Thyroid gland (tissue), 4 donors: ENCODE measurements around the gene ADAMTS12. TPM values are rescaled to one million over a fixed set of nuclear protein-coding genes. Genes with fewer than 3 reads are reported as not detected.

Source experiments
- DNase-seq, 2 donors: peaks; one replicate each; pipeline ENCODE4 v3.0.0-alpha.2; 2019
- H3K27ac ChIP-seq, 3 donors: fragments of 200-600 bp; sonication (generic); 1 replicate in 2 of 3; 2 replicates in 1 of 3; pipeline ENCODE4 v1.5.1; 2016 to 2019; ENCODE audit warnings: mild to moderate bottlenecking in 1 of 3, moderate library complexity in 1 of 3
- H3K27me3 ChIP-seq: fragments of 200-600 bp; sonication (generic); one replicate; pipeline ENCODE4 v1.5.1; 2019
- H3K36me3 ChIP-seq, 2 donors: fragments of 200-600 bp; sonication (generic); one replicate each; pipeline ENCODE4 v1.5.1; 2016 to 2019
- H3K4me1 ChIP-seq, 2 donors: fragments of 200-600 bp; sonication (generic); one replicate each; pipeline ENCODE4 v1.5.1; 2017 to 2019
- H3K4me3 ChIP-seq, 3 donors: fragments of 200-600 bp; sonication (generic); replicated peaks in 1 of 3; 1 replicate in 2 of 3; 2 replicates in 1 of 3; pipeline ENCODE4 v1.5.1; 2016; ENCODE audit warnings: mild to moderate bottlenecking in 1 of 3
- H3K9me3 ChIP-seq: fragments of 200-600 bp; sonication (generic); one replicate; pipeline ENCODE4 v1.5.1; 2017
- CTCF ChIP-seq, 6 experiments: fragments of 200-600 bp in 3 of 6; fragments of 450-650 bp in 3 of 6; sonication (generic) in 3 of 6; IDR thresholded peaks; one replicate each; pipeline ENCODE4 v1.5.1; 2016 to 2019; ENCODE audit warnings: antibody characterized with exemption in 6 of 6, mild to moderate bottlenecking in 2 of 6, inconsistent platforms in 1 of 6, moderate library complexity in 1 of 6
- POLR2A ChIP-seq, 2 donors: fragments of 450-650 bp; IDR thresholded peaks; one replicate each; pipeline ENCODE4 v1.6.1; 2017; ENCODE audit warnings: antibody characterized with exemption in 2 of 2, mild to moderate bottlenecking in 2 of 2, moderate library complexity in 1 of 2
- WGBS, 2 donors: methylation state at CpG; one replicate each; pipeline ENCODE4 v1.1.5; 2017; 5-methylcytosine and 5-hydroxymethylcytosine counted together
- intact Hi-C: fragments of 100-400 bp; cut with DNase I; formaldehyde crosslinking; loops from one replicate; pipeline ENCODE4 v1.15.1; 2023
- total RNA-seq, 4 donors: library from RNA; depleted of rRNA; stranded (reverse); fragments of >200 nt; gene quantifications; one replicate each; pipeline ENCODE4 v1.2.3, GENCODE V29; 2016

ADAMTS12 gene
- total RNA-seq, 4 donors from 2014 or later = 1.3 to 5.8 (median 2.3) TPM

- intact Hi-C loops = no loop called here
- Histone ChIP-seq H3K4me1 (no peaks in the 10 kb centered on the region), H3K27ac (no peak overlapping the region), H3K4me3 (no peak overlapping the region), H3K36me3 (no peaks in the 10 kb centered on the region), H3K9me3 (no peaks in the 10 kb centered on the region), H3K27me3 (no peaks in the 10 kb centered on the region)
- no peak for TF ChIP-seq POLR2A (IDR thresholded peaks at IDR 0.05)
- TF ChIP-seq CTCF (IDR thresholded peaks at IDR 0.05) = no peak
- DNase-seq = no peak
- 83 to 91% methylated on average over 1 of the region's 1 CpG for WGBS, 2 donors
Measured at GRCh38 chr5:33829430-33829829, 62.4 kb downstream of the ADAMTS12 start.

- no peak for DNase-seq
- Histone ChIP-seq H3K9me3 (no peaks in the 10 kb centered on the region), H3K27me3 (no peaks in the 10 kb centered on the region), H3K27ac (no peak overlapping the region), H3K36me3 (no peaks in the 10 kb centered on the region), H3K4me1 (no peaks in the 10 kb centered on the region), H3K4me3 (no peak overlapping the region)
- intact Hi-C loops = no loop called here
- no peak for TF ChIP-seq CTCF (IDR thresholded peaks at IDR 0.05)
- TF ChIP-seq POLR2A (IDR thresholded peaks at IDR 0.05) = no peak
- 82 to 83% methylated on average over 7 of the region's 7 CpGs for WGBS, 2 donors
Measured at GRCh38 chr5:33828626-33829308, 63.0 kb downstream of the ADAMTS12 start.

- no peak for DNase-seq
- H3K27ac ChIP-seq = no peak overlapping the region
- intact Hi-C loops = no loop called here
- H3K4me3 ChIP-seq = no peak overlapping the region
- WGBS, 2 donors = 82 to 90% methylated on average over 1 of the region's 1 CpG
- H3K4me1 ChIP-seq = no peaks in the 10 kb centered on the region
- H3K27me3 ChIP-seq = no peaks in the 10 kb centered on the region
- H3K9me3 ChIP-seq = no peaks in the 10 kb centered on the region
- TF ChIP-seq CTCF (IDR thresholded peaks at IDR 0.05) (no peak), POLR2A (IDR thresholded peaks at IDR 0.05) (no peak)
- no peaks in the 10 kb centered on the region for H3K36me3 ChIP-seq
Measured at GRCh38 chr5:33827885-33828284, 63.9 kb downstream of the ADAMTS12 start.

- Histone ChIP-seq H3K4me3 (no peak overlapping the region), H3K36me3 (no peaks in the 10 kb centered on the region), H3K27ac (no peak overlapping the region), H3K9me3 (no peaks in the 10 kb centered on the region), H3K4me1 (no peaks in the 10 kb centered on the region), H3K27me3 (no peaks in the 10 kb centered on the region)
- DNase-seq = no peak
- WGBS, 2 donors = 86 to 87% methylated on average over 7 of the region's 7 CpGs
- intact Hi-C loops = no loop called here
- TF ChIP-seq CTCF (IDR thresholded peaks at IDR 0.05) = no peak
- no peak for TF ChIP-seq POLR2A (IDR thresholded peaks at IDR 0.05)
Measured at GRCh38 chr5:33827018-33827707, 64.6 kb downstream of the ADAMTS12 start.

- no peaks in the 10 kb centered on the region for H3K9me3 ChIP-seq
- DNase-seq = no peak
- no peaks in the 10 kb centered on the region for H3K27me3 ChIP-seq
- 69 to 71% methylated on average over 4 of the region's 4 CpGs for WGBS, 2 donors
- no peak for TF ChIP-seq POLR2A (IDR thresholded peaks at IDR 0.05)
- no peaks in the 10 kb centered on the region for H3K36me3 ChIP-seq
- intact Hi-C loops = no loop called here
- no peak overlapping the region for H3K4me3 ChIP-seq
- H3K4me1 ChIP-seq = no peaks in the 10 kb centered on the region
- H3K27ac ChIP-seq = no peak overlapping the region
Measured at GRCh38 chr5:33824516-33825195, 67.1 kb downstream of the ADAMTS12 start.
